Dendritic cell treated with granulocyte-macrophage colony-stimulating factor and Interleukin-4, amounts not matched to agents 40 ng/mL and 50 ng/mL, for 4 days (primary cell): ENCODE results near the gene TRIM71.
"Not testable (repeated sequence)": the region's sequence is repeated elsewhere in the genome, so short reads cannot be mapped to it uniquely, and the experiment has no call there.

ENCODE experiments used
- H3K27ac Mint-ChIP-seq: one replicate; pipeline ENCODE4 v1.8.0; 2022; ENCODE audit warnings: mild to moderate bottlenecking, mixed read lengths
- H3K27me3 Mint-ChIP-seq: one replicate; pipeline ENCODE4 v1.8.0; 2022; ENCODE audit warnings: mild to moderate bottlenecking, mixed read lengths
- H3K36me3 Mint-ChIP-seq: one replicate; pipeline ENCODE4 v1.8.0; 2022; ENCODE audit warnings: low read depth, mixed read lengths
- H3K4me1 Mint-ChIP-seq: one replicate; pipeline ENCODE4 v1.8.0; 2022; ENCODE audit warnings: low read depth, mixed read lengths
- H3K4me3 Mint-ChIP-seq: one replicate; pipeline ENCODE4 v1.8.0; 2022; ENCODE audit warnings: mild to moderate bottlenecking, moderate library complexity, mixed read lengths
- H3K9me3 Mint-ChIP-seq: one replicate; pipeline ENCODE4 v1.8.0; 2022; ENCODE audit warnings: mixed read lengths
- intact Hi-C: fragments of 100-400 bp; cut with micrococcal nuclease; formaldehyde crosslinking; loops from one replicate; pipeline ENCODE4 v1.15.0; 2022

The TRIM71 gene

GRCh38 chr3:32842987-32843386 lies 25.2 kb downstream of the TRIM71 start:
- H3K4me3 Mint-ChIP-seq = no peak overlapping the region
- intact Hi-C loops = no loop called here
- H3K27me3 Mint-ChIP-seq = no peaks in the 10 kb centered on the region
- H3K9me3 Mint-ChIP-seq = no peaks in the 10 kb centered on the region
- no peak overlapping the region for H3K27ac Mint-ChIP-seq
- no peaks in the 10 kb centered on the region for H3K36me3 Mint-ChIP-seq
- H3K4me1 Mint-ChIP-seq = peaks cover 21% of the 10 kb centered on the region

DNA sequence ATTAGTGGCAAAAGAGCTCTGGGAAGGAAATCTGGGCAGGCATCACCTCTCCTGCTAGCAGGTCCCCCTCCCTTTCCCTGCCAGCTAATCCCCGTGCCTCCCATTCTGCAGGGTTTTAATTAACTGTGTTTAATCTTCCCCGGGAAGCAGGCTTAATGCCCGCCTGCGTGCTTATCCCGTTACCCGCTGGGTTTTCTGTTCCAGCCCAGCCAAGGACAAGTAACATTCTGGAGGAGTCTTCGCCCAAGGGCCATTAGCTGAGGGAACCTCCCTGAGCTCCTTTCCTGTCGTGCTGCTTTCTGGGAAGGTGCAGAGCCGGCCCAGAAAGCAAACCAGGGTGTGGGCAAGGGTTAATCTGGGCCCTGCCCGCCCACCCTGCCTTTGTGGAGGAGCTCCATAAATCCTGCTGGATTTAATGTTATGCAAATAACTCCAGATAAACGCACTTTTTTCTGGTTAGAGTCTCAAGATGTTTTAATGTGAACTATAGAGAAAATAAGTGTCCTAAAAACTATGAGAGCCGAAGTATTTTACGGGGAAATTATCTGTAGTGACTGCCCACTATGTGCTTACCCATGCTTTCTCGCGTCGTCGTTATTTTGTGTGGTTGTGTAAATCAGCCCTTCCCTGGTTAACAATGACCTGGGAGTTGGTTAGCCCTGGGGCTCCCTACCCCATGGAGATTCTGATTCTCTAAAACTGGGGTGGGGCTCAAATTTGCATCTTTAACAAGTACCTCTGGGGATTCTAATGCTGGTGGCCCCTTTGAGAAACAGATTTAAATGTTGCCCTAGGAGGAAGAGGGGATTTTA lies 25.9 kb downstream of the TRIM71 start:
- H3K36me3 Mint-ChIP-seq = no peaks in the 10 kb centered on the region
- H3K27ac Mint-ChIP-seq = no peak overlapping the region
- H3K9me3 Mint-ChIP-seq = no peaks in the 10 kb centered on the region
- H3K4me3 Mint-ChIP-seq = no peak overlapping the region
- peaks cover 21% of the 10 kb centered on the region for H3K4me1 Mint-ChIP-seq
- intact Hi-C loops = no loop called here
- no peaks in the 10 kb centered on the region for H3K27me3 Mint-ChIP-seq

DNA sequence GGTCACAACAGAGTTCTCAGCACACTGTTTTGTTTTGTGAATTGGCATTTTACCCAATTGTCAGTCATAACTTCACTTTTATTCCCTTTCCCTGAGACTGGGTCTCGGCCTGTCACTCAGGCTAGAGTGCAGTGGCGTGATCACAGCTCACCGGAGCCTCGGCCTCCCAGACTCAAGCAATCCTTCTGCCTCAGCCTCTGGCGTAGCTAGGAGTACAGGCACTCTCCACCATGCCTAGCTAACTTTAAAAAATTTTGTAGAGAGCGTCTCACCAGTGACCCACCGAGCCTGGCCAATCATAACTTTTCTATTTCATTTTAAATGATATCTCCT lies 26.5 kb downstream of the TRIM71 start:
- no peaks in the 10 kb centered on the region for H3K27me3 Mint-ChIP-seq
- no peaks in the 10 kb centered on the region for H3K9me3 Mint-ChIP-seq
- H3K36me3 Mint-ChIP-seq = no peaks in the 10 kb centered on the region
- H3K4me1 Mint-ChIP-seq = peaks cover 21% of the 10 kb centered on the region
- H3K4me3 Mint-ChIP-seq = no peak overlapping the region
- intact Hi-C loops = no loop called here
- H3K27ac Mint-ChIP-seq = no peak overlapping the region

GRCh38 chr3:32844914-32845313 lies 27.1 kb downstream of the TRIM71 start:
- no peak overlapping the region for H3K27ac Mint-ChIP-seq
- intact Hi-C loops = no loop called here
- peaks cover 21% of the 10 kb centered on the region for H3K4me1 Mint-ChIP-seq
- no peaks in the 10 kb centered on the region for H3K9me3 Mint-ChIP-seq
- H3K36me3 Mint-ChIP-seq = no peaks in the 10 kb centered on the region
- H3K4me3 Mint-ChIP-seq = no peak overlapping the region
- H3K27me3 Mint-ChIP-seq = no peaks in the 10 kb centered on the region

DNA sequence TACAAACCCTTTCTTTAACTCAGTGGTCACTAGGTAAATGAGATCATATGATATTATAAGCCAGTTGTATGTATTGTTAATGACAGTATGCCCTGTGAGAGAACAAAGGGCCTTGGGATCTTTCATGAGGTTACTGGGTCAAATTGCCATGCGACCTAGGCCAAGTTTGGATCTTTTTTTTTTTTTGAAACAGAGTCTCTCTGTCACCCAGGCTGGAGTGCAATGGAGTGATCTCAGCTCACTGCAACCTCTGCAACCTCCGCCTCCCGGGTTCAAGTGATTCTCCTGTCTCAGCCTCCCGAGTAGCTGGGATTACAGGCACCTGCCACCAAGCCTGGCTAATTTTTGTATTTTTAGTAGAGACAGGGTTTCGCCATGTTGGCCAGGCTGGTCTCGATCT lies 27.7 kb downstream of the TRIM71 start:
- H3K4me3 Mint-ChIP-seq, H3K27ac Mint-ChIP-seq, H3K9me3 Mint-ChIP-seq, H3K36me3 Mint-ChIP-seq, intact Hi-C loops, H3K27me3 Mint-ChIP-seq: not testable (repeated sequence)
- peaks cover 21% of the 10 kb centered on the region for H3K4me1 Mint-ChIP-seq

- intact Hi-C loops, H3K27me3 Mint-ChIP-seq, H3K36me3 Mint-ChIP-seq, H3K9me3 Mint-ChIP-seq, H3K27ac Mint-ChIP-seq, H3K4me3 Mint-ChIP-seq: not testable (repeated sequence)
- peaks cover 17% of the 10 kb centered on the region for H3K4me1 Mint-ChIP-seq
These were observed 29.2 kb downstream of the TRIM71 start for GRCh38 chr3:32847045-32847444.

GRCh38 chr3:32847528-32847927 lies 29.7 kb downstream of the TRIM71 start:
- no peak overlapping the region for H3K4me3 Mint-ChIP-seq
- peaks cover 12% of the 10 kb centered on the region for H3K4me1 Mint-ChIP-seq
- H3K9me3 Mint-ChIP-seq = no peaks in the 10 kb centered on the region
- no peak overlapping the region for H3K27ac Mint-ChIP-seq
- no peaks in the 10 kb centered on the region for H3K36me3 Mint-ChIP-seq
- intact Hi-C loops = no loop called here
- H3K27me3 Mint-ChIP-seq = no peaks in the 10 kb centered on the region

GRCh38 chr3:32848215-32848614 lies 30.4 kb downstream of the TRIM71 start:
- H3K4me3 Mint-ChIP-seq = no peak overlapping the region
- H3K4me1 Mint-ChIP-seq = peaks cover 6% of the 10 kb centered on the region
- no peaks in the 10 kb centered on the region for H3K9me3 Mint-ChIP-seq
- no peak overlapping the region for H3K27ac Mint-ChIP-seq
- H3K27me3 Mint-ChIP-seq = no peaks in the 10 kb centered on the region
- H3K36me3 Mint-ChIP-seq = no peaks in the 10 kb centered on the region
- intact Hi-C loops = no loop called here

DNA sequence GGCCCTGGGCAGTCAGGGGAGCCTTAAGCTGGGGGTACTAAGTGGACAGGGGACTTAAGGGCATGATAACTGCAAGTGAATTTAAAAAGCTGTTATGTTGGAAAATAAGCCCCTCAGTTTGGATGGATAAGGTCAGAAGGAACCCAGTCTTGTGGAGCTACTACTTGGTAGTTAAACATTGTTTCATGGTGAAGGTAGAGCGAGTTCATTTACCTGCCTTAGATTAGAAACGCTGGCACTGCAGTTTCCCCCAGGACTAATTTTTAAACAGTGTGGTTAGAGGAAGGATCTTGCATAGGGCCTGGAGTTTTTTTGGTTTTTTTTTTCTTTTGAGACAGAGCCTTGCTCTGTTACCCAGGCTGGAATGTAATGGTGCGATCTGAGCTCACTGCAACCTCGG lies 31.2 kb downstream of the TRIM71 start:
- H3K4me1 Mint-ChIP-seq = no peaks in the 10 kb centered on the region
- H3K27ac Mint-ChIP-seq = no peak overlapping the region
- H3K9me3 Mint-ChIP-seq = no peaks in the 10 kb centered on the region
- H3K36me3 Mint-ChIP-seq = no peaks in the 10 kb centered on the region
- intact Hi-C loops = no loop called here
- no peaks in the 10 kb centered on the region for H3K27me3 Mint-ChIP-seq
- H3K4me3 Mint-ChIP-seq = no peak overlapping the region

GRCh38 chr3:32850226-32850625 lies 32.4 kb downstream of the TRIM71 start:
- Mint-ChIP-seq H3K27ac (no peak overlapping the region), H3K4me1 (peaks cover 5% of the 10 kb centered on the region), H3K36me3 (no peaks in the 10 kb centered on the region), H3K27me3 (no peaks in the 10 kb centered on the region), H3K4me3 (no peak overlapping the region), H3K9me3 (no peaks in the 10 kb centered on the region)
- intact Hi-C loops = no loop called here

DNA sequence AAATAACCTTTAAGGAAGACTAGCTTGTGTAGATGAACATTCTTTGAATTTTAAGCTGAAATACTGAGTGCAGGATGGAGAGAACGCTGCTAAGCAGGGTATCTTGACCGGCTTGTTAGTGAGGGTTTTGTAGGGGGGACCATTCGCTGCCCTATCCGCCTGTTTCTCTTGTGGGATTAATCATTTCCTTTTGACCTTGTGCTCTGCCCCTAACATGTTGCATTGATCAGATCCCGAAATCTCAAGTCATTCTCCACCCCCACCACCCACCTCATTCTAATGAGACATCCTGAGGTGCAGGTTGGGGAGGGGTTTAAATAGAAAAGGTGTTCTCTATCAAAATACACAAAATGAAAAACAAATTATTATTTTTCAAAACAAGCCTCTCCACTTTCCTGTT lies 32.8 kb downstream of the TRIM71 start:
- H3K27ac Mint-ChIP-seq = no peak overlapping the region
- no peaks in the 10 kb centered on the region for H3K9me3 Mint-ChIP-seq
- no peaks in the 10 kb centered on the region for H3K27me3 Mint-ChIP-seq
- intact Hi-C loops = no loop called here
- no peaks in the 10 kb centered on the region for H3K36me3 Mint-ChIP-seq
- H3K4me1 Mint-ChIP-seq = peaks cover 5% of the 10 kb centered on the region
- no peak overlapping the region for H3K4me3 Mint-ChIP-seq

- intact Hi-C loops = no loop called here
- H3K4me3 Mint-ChIP-seq = no peak overlapping the region
- peaks cover 5% of the 10 kb centered on the region for H3K4me1 Mint-ChIP-seq
- no peaks in the 10 kb centered on the region for H3K36me3 Mint-ChIP-seq
- no peak overlapping the region for H3K27ac Mint-ChIP-seq
- H3K9me3 Mint-ChIP-seq = no peaks in the 10 kb centered on the region
- H3K27me3 Mint-ChIP-seq = no peaks in the 10 kb centered on the region
These were observed 34.3 kb downstream of the TRIM71 start for GRCh38 chr3:32852146-32852545.

DNA sequence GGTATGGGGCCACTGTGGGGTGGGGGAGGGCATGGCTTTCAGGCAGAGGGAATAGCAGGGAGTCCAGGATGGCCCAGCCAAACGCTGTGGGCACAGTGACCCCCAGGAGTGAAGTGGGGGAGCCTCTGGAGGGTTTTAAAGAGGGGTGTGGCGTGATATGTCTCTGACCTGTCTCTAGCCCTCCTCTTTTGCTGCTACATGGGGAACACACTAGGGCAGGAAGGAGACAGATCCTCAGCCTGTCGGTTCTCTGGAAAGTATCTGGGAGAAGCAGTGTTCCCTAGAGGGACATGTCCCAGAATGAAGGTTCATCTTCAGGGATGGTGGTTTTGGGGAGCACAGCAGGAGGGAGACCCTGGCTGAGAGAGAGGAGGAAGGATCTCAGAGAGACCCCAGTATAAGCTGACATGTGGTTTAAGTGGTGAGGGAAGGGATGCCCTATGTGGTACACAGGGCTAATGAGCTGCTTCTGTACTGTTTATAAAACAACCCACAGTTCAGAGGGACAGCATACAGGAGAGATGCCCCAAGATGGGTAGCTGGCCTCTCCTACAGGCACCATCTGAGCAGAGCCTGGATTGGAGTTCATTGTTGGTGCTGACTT lies 37.7 kb downstream of the TRIM71 start:
- Mint-ChIP-seq H3K4me3 (no peak overlapping the region), H3K27me3 (no peaks in the 10 kb centered on the region), H3K9me3 (no peaks in the 10 kb centered on the region), H3K4me1 (peaks cover 15% of the 10 kb centered on the region), H3K27ac (no peak overlapping the region), H3K36me3 (no peaks in the 10 kb centered on the region)
- intact Hi-C loops = no loop called here

GRCh38 chr3:32856355-32856889 lies 38.6 kb downstream of the TRIM71 start:
- Mint-ChIP-seq H3K9me3 (no peaks in the 10 kb centered on the region), H3K4me1 (peaks cover 15% of the 10 kb centered on the region), H3K27me3 (no peaks in the 10 kb centered on the region), H3K27ac (no peak overlapping the region), H3K36me3 (no peaks in the 10 kb centered on the region), H3K4me3 (no peak overlapping the region)
- intact Hi-C loops = no loop called here
